Parathyroid adenoma (tissue), 2 donors: ENCODE results near the gene ASTL.

Experiments
- H2AFZ ChIP-seq: fragments of 300-600 bp; sonication (generic); one replicate; pipeline ENCODE4 v1.7.0; 2017; ENCODE audit warnings: antibody characterized with exemption, mild to moderate bottlenecking
- H3K27ac ChIP-seq: fragments of 300-600 bp; sonication (generic); one replicate; pipeline ENCODE4 v1.7.0; 2017
- H3K27me3 ChIP-seq: fragments of 300-600 bp; sonication (generic); one replicate; pipeline ENCODE4 v1.7.0; 2017; ENCODE audit warnings: low read length; ENCODE audit not compliant: control insufficient read depth, insufficient read depth
- H3K36me3 ChIP-seq: fragments of 300-600 bp; sonication (generic); one replicate; pipeline ENCODE4 v1.7.0; 2017; ENCODE audit warnings: low read length; ENCODE audit not compliant: control insufficient read depth, insufficient read depth
- H3K4me1 ChIP-seq: fragments of 300-600 bp; sonication (generic); one replicate; pipeline ENCODE4 v1.7.0; 2017; ENCODE audit warnings: control low read depth
- H3K4me2 ChIP-seq: fragments of 300-600 bp; sonication (generic); one replicate; pipeline ENCODE4 v1.7.0; 2017; ENCODE audit warnings: low read length
- H3K4me3 ChIP-seq: fragments of 300-600 bp; sonication (generic); one replicate; pipeline ENCODE4 v1.7.0; 2017; ENCODE audit warnings: low read depth, low read length
- H3K79me2 ChIP-seq: fragments of 300-600 bp; sonication (generic); one replicate; pipeline ENCODE4 v1.7.0; 2017; ENCODE audit warnings: control low read depth
- H3K9ac ChIP-seq: fragments of 300-600 bp; sonication (generic); one replicate; pipeline ENCODE4 v1.7.0; 2017; ENCODE audit warnings: mild to moderate bottlenecking
- H3K9me3 ChIP-seq: fragments of 300-600 bp; sonication (generic); one replicate; pipeline ENCODE4 v1.7.0; 2017; ENCODE audit warnings: low read length; ENCODE audit not compliant: control insufficient read depth
- TF ChIP-seq, protein P1 (sequence below): fragments of 300-600 bp; sonication (generic); IDR thresholded peaks from one replicate; pipeline ENCODE4 v1.7.0; 2017; ENCODE audit warnings: antibody characterized with exemption, mild to moderate bottlenecking
- donor health status: primary hyperparathyroidism.

Gene ASTL

DNA sequence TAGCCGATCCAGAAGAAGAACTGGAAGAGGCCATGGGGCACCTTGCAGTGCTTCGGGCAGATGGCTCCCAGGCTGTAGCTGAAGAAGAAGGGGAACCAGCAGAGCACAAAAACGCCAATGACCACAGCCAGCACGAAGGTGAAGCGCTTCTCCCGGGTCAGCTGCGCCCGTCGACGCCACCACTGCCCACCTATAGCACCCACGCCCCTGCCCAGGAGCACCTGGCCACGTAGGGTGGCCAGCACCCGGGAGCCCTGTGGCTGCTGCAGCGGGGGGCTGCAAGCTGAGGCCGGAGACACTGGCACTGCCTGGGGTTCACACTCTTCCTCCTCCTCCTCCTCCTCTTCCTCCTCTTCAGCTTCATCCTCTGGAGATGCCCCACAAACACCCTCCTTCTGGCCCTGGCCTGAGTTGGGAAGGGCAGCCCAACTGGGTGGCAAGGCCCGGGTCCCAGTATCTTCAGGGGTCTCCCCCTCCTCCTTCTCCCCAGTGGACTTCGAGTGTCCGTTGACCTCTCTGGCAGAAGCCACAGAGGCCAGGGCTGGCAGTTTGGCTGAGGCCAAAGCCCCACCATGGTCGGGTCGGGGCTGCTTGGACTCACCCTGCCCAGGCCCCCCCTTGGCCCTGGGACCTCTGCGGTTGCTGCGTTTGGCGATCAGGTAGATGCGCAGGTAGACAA, 23.3 kb downstream of the ASTL start:
- Histone ChIP-seq H3K4me2 (no peak overlapping the region), H3K79me2 (no peaks in the 10 kb centered on the region), H3K9me3 (no peaks in the 10 kb centered on the region), H3K4me3 (no peak overlapping the region), H2AFZ (no peak overlapping the region), H3K9ac (no peak overlapping the region), H3K27ac (no peak overlapping the region), H3K4me1 (peaks cover 2% of the 10 kb centered on the region), H3K36me3 (no peaks in the 10 kb centered on the region), H3K27me3 (no peaks in the 10 kb centered on the region)
- TF ChIP-seq, protein P1, sequence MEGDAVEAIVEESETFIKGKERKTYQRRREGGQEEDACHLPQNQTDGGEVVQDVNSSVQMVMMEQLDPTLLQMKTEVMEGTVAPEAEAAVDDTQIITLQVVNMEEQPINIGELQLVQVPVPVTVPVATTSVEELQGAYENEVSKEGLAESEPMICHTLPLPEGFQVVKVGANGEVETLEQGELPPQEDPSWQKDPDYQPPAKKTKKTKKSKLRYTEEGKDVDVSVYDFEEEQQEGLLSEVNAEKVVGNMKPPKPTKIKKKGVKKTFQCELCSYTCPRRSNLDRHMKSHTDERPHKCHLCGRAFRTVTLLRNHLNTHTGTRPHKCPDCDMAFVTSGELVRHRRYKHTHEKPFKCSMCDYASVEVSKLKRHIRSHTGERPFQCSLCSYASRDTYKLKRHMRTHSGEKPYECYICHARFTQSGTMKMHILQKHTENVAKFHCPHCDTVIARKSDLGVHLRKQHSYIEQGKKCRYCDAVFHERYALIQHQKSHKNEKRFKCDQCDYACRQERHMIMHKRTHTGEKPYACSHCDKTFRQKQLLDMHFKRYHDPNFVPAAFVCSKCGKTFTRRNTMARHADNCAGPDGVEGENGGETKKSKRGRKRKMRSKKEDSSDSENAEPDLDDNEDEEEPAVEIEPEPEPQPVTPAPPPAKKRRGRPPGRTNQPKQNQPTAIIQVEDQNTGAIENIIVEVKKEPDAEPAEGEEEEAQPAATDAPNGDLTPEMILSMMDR = no peak

DNA sequence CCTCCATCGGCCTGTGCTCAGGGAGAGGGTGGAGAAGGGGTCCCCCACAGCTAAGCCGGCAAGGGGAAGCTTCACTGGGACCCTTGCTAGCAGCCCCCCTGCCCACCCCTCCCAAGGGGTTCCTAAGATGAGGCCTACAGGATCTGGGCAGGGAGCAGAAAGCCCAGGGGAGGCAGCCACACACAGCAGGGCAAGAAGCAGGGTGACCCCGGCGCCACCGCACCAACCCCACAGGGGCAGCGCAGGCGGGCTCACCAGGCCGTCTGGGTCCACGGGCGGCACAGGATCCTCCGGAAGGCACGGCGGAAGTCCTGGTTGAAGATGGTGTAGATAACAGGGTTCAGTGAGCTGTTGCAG, 23.8 kb downstream of the ASTL start:
- Histone ChIP-seq H3K36me3 (no peaks in the 10 kb centered on the region), H2AFZ (no peak overlapping the region), H3K4me3 (no peak overlapping the region), H3K79me2 (no peaks in the 10 kb centered on the region), H3K27me3 (no peaks in the 10 kb centered on the region), H3K9ac (no peak overlapping the region), H3K27ac (no peak overlapping the region), H3K4me1 (peaks cover 2% of the 10 kb centered on the region), H3K9me3 (no peaks in the 10 kb centered on the region), H3K4me2 (no peak overlapping the region)
- TF ChIP-seq, protein P1 = no peak

DNA sequence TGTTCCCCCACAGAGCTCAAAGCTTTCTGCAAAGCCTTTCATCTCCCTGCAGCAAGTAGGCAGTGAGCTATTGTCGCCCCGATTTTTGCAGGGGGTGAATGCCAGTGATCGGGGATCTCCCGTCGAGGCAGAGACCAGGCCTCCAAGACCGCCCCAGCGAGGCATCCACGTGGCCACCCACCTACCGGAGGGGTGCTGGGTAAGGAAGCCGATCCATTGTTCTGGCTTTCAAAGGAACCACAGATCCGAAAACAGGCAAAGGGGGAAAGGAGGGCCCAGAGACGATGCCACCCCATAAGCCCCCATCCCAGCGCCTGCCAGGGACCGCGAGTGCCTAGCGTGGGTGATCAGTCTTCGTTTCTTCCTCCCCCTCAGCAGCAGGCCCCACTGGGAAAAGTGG, 24.4 kb downstream of the ASTL start:
- H3K9ac ChIP-seq = no peak overlapping the region
- no peaks in the 10 kb centered on the region for H3K9me3 ChIP-seq
- no peak overlapping the region for H2AFZ ChIP-seq
- TF ChIP-seq, protein P1 = no peak
- no peaks in the 10 kb centered on the region for H3K79me2 ChIP-seq
- H3K27ac ChIP-seq = no peak overlapping the region
- H3K27me3 ChIP-seq = no peaks in the 10 kb centered on the region
- H3K36me3 ChIP-seq = no peaks in the 10 kb centered on the region
- H3K4me2 ChIP-seq = no peak overlapping the region
- H3K4me1 ChIP-seq = peaks cover 2% of the 10 kb centered on the region
- H3K4me3 ChIP-seq = no peak overlapping the region

DNA sequence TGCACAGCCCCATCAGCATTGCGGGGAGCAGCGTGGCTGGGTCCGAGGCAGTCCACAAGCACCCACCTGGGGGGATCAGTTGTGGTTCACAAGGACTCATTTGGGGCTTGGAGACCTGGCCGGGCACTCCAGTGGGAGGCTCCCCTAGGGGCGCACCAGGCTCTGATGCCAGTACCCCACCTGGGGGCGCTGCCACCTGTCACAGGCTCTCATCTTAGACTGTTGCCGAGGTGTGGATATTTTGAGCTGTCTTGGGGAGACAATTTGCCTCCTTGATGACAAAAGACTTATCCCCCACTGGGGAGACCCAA, 25.0 kb downstream of the ASTL start:
- no peaks in the 10 kb centered on the region for H3K79me2 ChIP-seq
- H3K27ac ChIP-seq = no peak overlapping the region
- no peak overlapping the region for H3K4me3 ChIP-seq
- no peak overlapping the region for H3K9ac ChIP-seq
- H2AFZ ChIP-seq = no peak overlapping the region
- no peaks in the 10 kb centered on the region for H3K9me3 ChIP-seq
- no peaks in the 10 kb centered on the region for H3K36me3 ChIP-seq
- TF ChIP-seq, protein P1 = no peak
- H3K27me3 ChIP-seq = no peaks in the 10 kb centered on the region
- peaks cover 2% of the 10 kb centered on the region for H3K4me1 ChIP-seq
- H3K4me2 ChIP-seq = no peak overlapping the region
